COLO668 (cell line): ENCODE data around the gene SFMBT2.

Experiments
- DNase-seq: peaks from one replicate; lab custom pipeline; 2025; ENCODE audit not compliant: unreplicated experiment; lab: John Stamatoyannopoulos, UW

SFMBT2 gene

GRCh38 chr10:7301006-7301778, 109.6 kb downstream of the SFMBT2 start:
- no peak for DNase-seq

GRCh38 chr10:7300384-7300971, 110.4 kb downstream of the SFMBT2 start:
- no peak for DNase-seq

GRCh38 chr10:7299601-7300325, 111.1 kb downstream of the SFMBT2 start:
- DNase-seq = peak; percentile 14

GRCh38 chr10:7298495-7298894, 112.3 kb downstream of the SFMBT2 start:
- DNase-seq = no peak

- no peak for DNase-seq
These were observed 113.7 kb downstream of the SFMBT2 start for GRCh38 chr10:7297094-7297493.

- DNase-seq = no peak
These were observed 114.2 kb downstream of the SFMBT2 start for GRCh38 chr10:7296648-7297047.

GRCh38 chr10:7296076-7296475, 114.8 kb downstream of the SFMBT2 start:
- no peak for DNase-seq

GRCh38 chr10:7293378-7293920, 117.4 kb downstream of the SFMBT2 start:
- DNase-seq = no peak

GRCh38 chr10:7291487-7292270, 119.2 kb downstream of the SFMBT2 start:
- no peak for DNase-seq

GRCh38 chr10:7288060-7288690, 122.7 kb downstream of the SFMBT2 start:
- DNase-seq = no peak

- no peak for DNase-seq
These were observed 123.5 kb downstream of the SFMBT2 start for GRCh38 chr10:7287377-7287776.

GRCh38 chr10:7285522-7286322, 125.1 kb downstream of the SFMBT2 start:
- DNase-seq = no peak

- DNase-seq = no peak
These were observed 127.6 kb downstream of the SFMBT2 start for GRCh38 chr10:7283246-7283645.

- DNase-seq = no peak
These were observed 128.4 kb downstream of the SFMBT2 start for GRCh38 chr10:7282457-7282856.

- no peak for DNase-seq
These were observed 129.4 kb downstream of the SFMBT2 start for GRCh38 chr10:7281429-7281828.

- no peak for DNase-seq
These were observed 131.5 kb downstream of the SFMBT2 start for GRCh38 chr10:7279303-7279702.

GRCh38 chr10:7277867-7278266, 133.0 kb downstream of the SFMBT2 start:
- no peak for DNase-seq

- no peak for DNase-seq
These were observed 133.4 kb downstream of the SFMBT2 start for GRCh38 chr10:7277432-7277831.

- no peak for DNase-seq
These were observed 134.9 kb downstream of the SFMBT2 start for GRCh38 chr10:7275761-7276440.
